K562 (cell line): ENCODE results near the gene OSBPL7. TPM values are rescaled to one million over a fixed set of nuclear protein-coding genes. Genes with fewer than 3 reads are reported as not detected.
A peak's percentile ranks its signal among the peaks of the same experiment; 100 is the strongest.

ENCODE experiments used
- CBX2 ChIP-seq: fragments of 200-600 bp; sonication (generic); IDR thresholded peaks from one replicate; pipeline ENCODE4 v1.6.1; 2012; ENCODE audit warnings: mild to moderate bottlenecking, low read length, inconsistent platforms; ENCODE audit not compliant: insufficient read depth, poor library complexity, severe bottlenecking
- CHD2 ChIP-seq: IDR thresholded peaks from 2 replicates; pipeline ENCODE4 v1.6.1; 2011; ENCODE audit warnings: low read depth, low read length
- FOXJ2 ChIP-seq: fragments of 200-800 bp; sonication (Bioruptor generic); IDR thresholded peaks from 2 replicates; pipeline ENCODE4 v1.6.1; 2016; ENCODE audit warnings: missing genetic modification characterization, missing compliant biosample characterization
- FOXJ3 ChIP-seq: sonication (generic); formaldehyde crosslinking; IDR thresholded peaks from 2 replicates; pipeline ENCODE4 v1.4.0; 2020; ENCODE audit warnings: mild to moderate bottlenecking, missing genetic modification reagents
- FOXM1 ChIP-seq, 2 experiments: fragments of 450-650 bp in 1 of 2; sonication (generic) in 1 of 2; formaldehyde crosslinking in 1 of 2; IDR thresholded peaks; 2 replicates each; pipeline versions ENCODE4 v1.6.1 to v1.9.0; 2017 to 2022; ENCODE audit warnings: low read depth in 2 of 2, mild to moderate bottlenecking in 2 of 2, missing genetic modification reagents in 1 of 2, moderate library complexity in 1 of 2
- GTF2E2 ChIP-seq: fragments of 200-800 bp; sonication (Bioruptor generic); IDR thresholded peaks from 2 replicates; pipeline ENCODE4 v1.6.1; 2016; ENCODE audit warnings: missing genetic modification characterization, missing compliant biosample characterization
- HMG20B ChIP-seq: fragments of 250-450 bp; sonication (Bioruptor Pico); IDR thresholded peaks from 2 replicates; pipeline ENCODE4 v1.5.0; 2021; ENCODE audit warnings: mild to moderate bottlenecking
- KDM1A ChIP-seq, 2 experiments: fragments of 450-650 bp; IDR thresholded peaks; 2 replicates each; pipeline ENCODE4 v1.6.1; 2016; ENCODE audit warnings: mild to moderate bottlenecking in 2 of 2
- MAFK ChIP-seq: IDR thresholded peaks from 2 replicates; pipeline ENCODE4 v1.6.1; 2011; ENCODE audit warnings: low read length, improper control_type of control experiment
- NCOA6 ChIP-seq: fragments of 450-650 bp; IDR thresholded peaks from 2 replicates; pipeline ENCODE4 v1.6.1; 2017; ENCODE audit warnings: mild to moderate bottlenecking
- NFATC3 ChIP-seq: fragments of 450-650 bp; IDR thresholded peaks from 2 replicates; pipeline ENCODE4 v1.6.1; 2017; ENCODE audit warnings: mild to moderate bottlenecking
- NFE2L1 ChIP-seq: fragments of 450-650 bp; IDR thresholded peaks from 2 replicates; pipeline ENCODE4 v1.6.1; 2016; ENCODE audit warnings: missing genetic modification characterization, low read depth, mild to moderate bottlenecking, missing compliant biosample characterization, moderate library complexity, borderline replicate concordance
- NFYB ChIP-seq: IDR thresholded peaks from 2 replicates; pipeline ENCODE4 v1.6.1; 2011; ENCODE audit warnings: mild to moderate bottlenecking, moderate library complexity; ENCODE audit not compliant: insufficient read length; ENCODE audit errors: extremely low read depth
- RBBP5 ChIP-seq: fragments of 200-600 bp; sonication (generic); IDR thresholded peaks from 2 replicates; pipeline ENCODE4 v1.6.1; 2012; ENCODE audit warnings: borderline replicate concordance, mild to moderate bottlenecking, low read length, control low read depth, inconsistent platforms; ENCODE audit not compliant: insufficient read depth, poor library complexity, severe bottlenecking
- ZFP30 ChIP-seq: fragments of 250-450 bp; sonication (Bioruptor Pico); IDR thresholded peaks from 2 replicates; pipeline ENCODE4 v1.8.0; 2022; ENCODE audit warnings: moderate library complexity, mild to moderate bottlenecking, inconsistent platforms, borderline replicate concordance
- ZFP36 ChIP-seq: fragments of 150-350 bp; IDR thresholded peaks from 2 replicates; pipeline ENCODE4 v1.6.1; 2018; ENCODE audit warnings: low read length, low read depth; ENCODE audit not compliant: partially characterized antibody
- ZNF324 ChIP-seq: fragments of 250-450 bp; sonication (Bioruptor Pico); IDR thresholded peaks from 2 replicates; pipeline ENCODE4 v1.4.0; 2020; ENCODE audit warnings: mild to moderate bottlenecking
- ZNF717 ChIP-seq: fragments of 250-450 bp; sonication (Bioruptor Pico); IDR thresholded peaks from 2 replicates; pipeline ENCODE4 v1.5.0; 2021
- ZNF785 ChIP-seq: fragments of 250-450 bp; sonication (Bioruptor Pico); IDR thresholded peaks from 2 replicates; pipeline ENCODE4 v1.4.0; 2020; ENCODE audit warnings: mild to moderate bottlenecking
- ZSCAN29 ChIP-seq: fragments of 450-650 bp; IDR thresholded peaks from 2 replicates; pipeline ENCODE4 v1.6.1; 2017
- polyA plus RNA-seq, 8 experiments: library from polyadenylated mRNA; depleted of rRNA in 4 of 8; stranded (reverse) in 5 of 8; unstranded in 3 of 8; fragments of >200 nt; fragmentation: Nextera tagmentation in 2 of 8; fragmentation: Illumina TruSeq in 1 of 8; extraction: Ambion mirVana in 2 of 8; extraction: Trizol in 1 of 8; gene quantifications; 2 replicates each; pipeline versions ENCODE4 v1.2.1 to v1.2.3, GENCODE V29; 2011 to 2014; ENCODE audit warnings: inconsistent platforms in 1 of 8, missing spikeins in 1 of 8
- total RNA-seq, 7 experiments: library from RNA; depleted of rRNA in 6 of 7; stranded (reverse); fragments of >200 nt in 6 of 7; fragmentation: Illumina TruSeq in 2 of 7; extraction: Trizol in 2 of 7; gene quantifications; 2 replicates each; pipeline versions ENCODE4 v1.2.1 to v1.2.3, GENCODE V29; 2011 to 2021; ENCODE audit warnings: low replicate concordance in 1 of 7
- TF ChIP-seq, protein P1 (sequence below): fragments of 250-450 bp; sonication (Bioruptor Pico); IDR thresholded peaks from 2 replicates; pipeline ENCODE4 v1.4.0; 2020
- TF ChIP-seq, protein P2 (sequence below), 3 experiments: IDR thresholded peaks in 2 of 3; conservative IDR thresholded peaks in 1 of 3; 2 replicates each; pipeline ENCODE4 v1.5.1; 2011 to 2012; ENCODE audit warnings: low read length in 3 of 3, mild to moderate bottlenecking in 3 of 3, control low read depth in 2 of 3, improper control_type of control experiment in 1 of 3, inconsistent platforms in 1 of 3, low read depth in 1 of 3, mixed read lengths in 1 of 3, moderate library complexity in 1 of 3; ENCODE audit not compliant: insufficient read depth in 2 of 3
- TF ChIP-seq, protein P3 (sequence below): fragments of 450-650 bp; formaldehyde crosslinking; IDR thresholded peaks from 2 replicates; pipeline ENCODE4 v1.4.0; 2020; ENCODE audit warnings: mild to moderate bottlenecking
- TF ChIP-seq, protein P4 (sequence below): fragments of 250-450 bp; sonication (Bioruptor Pico); IDR thresholded peaks from 2 replicates; pipeline ENCODE4 v1.6.1; 2021; ENCODE audit warnings: mild to moderate bottlenecking

OSBPL7 gene
- total and polyA plus RNA-seq, 9 of the 15 experiments (the other 6 are each of a cell fraction or from before 2014, with no cell fraction given), result 0.32 to 11.9 (median 5.8) TPM

DNA sequence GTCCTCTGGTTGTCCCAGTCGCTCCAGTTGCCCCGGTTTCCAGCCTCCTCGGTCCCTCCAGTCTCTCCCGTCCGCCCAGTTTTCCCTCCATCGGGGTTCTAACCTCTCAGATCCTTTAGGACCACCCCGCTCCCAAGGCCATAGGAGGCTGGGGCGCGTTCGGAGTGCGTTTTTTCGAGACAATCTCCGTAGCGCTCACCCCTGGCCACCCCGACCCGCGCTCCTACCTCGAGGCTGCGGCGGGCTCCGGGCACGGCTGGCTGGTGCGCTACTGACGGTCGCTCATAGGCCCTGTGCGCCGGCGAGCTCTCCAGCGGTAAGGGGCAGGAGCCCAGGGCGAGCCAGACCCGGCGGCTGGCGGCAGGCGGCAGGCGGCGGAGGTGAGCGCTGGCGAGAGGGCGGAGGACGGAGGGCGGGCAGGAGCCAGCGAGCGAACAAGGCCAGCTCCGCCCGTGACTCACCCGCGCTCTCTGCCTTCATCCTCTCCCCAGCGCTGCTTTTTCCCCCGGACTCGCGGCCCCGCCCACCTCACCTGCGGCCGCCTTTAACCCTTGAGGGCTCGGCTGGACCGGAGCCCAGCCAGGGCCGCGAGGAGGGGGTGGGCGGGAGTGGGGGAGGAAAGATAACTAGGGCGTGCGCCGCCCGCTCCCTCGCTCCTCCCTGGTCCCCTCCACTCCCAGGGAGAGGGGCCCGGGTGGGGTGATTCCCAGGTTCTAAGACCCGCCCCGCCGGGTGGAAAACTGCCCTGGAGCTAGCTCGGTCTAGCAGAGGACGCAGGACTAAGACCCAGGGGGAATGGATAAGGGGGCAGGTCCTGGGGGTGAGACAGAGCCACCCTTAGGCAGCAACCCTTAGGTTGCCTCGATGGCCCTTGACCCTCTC, 29.3 kb upstream of the OSBPL7 start, which contains the start of gene SP6 (continued):
- TF ChIP-seq, protein P1, sequence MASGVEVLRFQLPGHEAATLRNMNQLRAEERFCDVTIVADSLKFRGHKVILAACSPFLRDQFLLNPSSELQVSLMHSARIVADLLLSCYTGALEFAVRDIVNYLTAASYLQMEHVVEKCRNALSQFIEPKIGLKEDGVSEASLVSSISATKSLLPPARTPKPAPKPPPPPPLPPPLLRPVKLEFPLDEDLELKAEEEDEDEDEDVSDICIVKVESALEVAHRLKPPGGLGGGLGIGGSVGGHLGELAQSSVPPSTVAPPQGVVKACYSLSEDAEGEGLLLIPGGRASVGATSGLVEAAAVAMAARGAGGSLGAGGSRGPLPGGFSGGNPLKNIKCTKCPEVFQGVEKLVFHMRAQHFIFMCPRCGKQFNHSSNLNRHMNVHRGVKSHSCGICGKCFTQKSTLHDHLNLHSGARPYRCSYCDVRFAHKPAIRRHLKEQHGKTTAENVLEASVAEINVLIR, result no peak
- TF ChIP-seq ZNF785 (CRISPR knock-in tag), result no peak
- TF ChIP-seq ZFP30 (CRISPR knock-in tag), result no peak
- TF ChIP-seq, protein P2, sequence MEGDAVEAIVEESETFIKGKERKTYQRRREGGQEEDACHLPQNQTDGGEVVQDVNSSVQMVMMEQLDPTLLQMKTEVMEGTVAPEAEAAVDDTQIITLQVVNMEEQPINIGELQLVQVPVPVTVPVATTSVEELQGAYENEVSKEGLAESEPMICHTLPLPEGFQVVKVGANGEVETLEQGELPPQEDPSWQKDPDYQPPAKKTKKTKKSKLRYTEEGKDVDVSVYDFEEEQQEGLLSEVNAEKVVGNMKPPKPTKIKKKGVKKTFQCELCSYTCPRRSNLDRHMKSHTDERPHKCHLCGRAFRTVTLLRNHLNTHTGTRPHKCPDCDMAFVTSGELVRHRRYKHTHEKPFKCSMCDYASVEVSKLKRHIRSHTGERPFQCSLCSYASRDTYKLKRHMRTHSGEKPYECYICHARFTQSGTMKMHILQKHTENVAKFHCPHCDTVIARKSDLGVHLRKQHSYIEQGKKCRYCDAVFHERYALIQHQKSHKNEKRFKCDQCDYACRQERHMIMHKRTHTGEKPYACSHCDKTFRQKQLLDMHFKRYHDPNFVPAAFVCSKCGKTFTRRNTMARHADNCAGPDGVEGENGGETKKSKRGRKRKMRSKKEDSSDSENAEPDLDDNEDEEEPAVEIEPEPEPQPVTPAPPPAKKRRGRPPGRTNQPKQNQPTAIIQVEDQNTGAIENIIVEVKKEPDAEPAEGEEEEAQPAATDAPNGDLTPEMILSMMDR (IDR thresholded peaks at IDR 0.05 in 2 of 3, conservative IDR thresholded peaks at IDR 0.05 in 1 of 3; ENCODE audit: insufficient read depth in 2 of 3, low read depth in 1 of 3, low read length in 3 of 3), result peak in 2 of 3 experiments; percentile 26 to 41; a peak in 3 of 6 replicates
- TF ChIP-seq NCOA6, result no peak
- no peak for TF ChIP-seq ZSCAN29
- no peak for TF ChIP-seq CHD2
- TF ChIP-seq NFYB, result no peak
- peak; percentile 52; the same call in 1 of the 2 replicates for TF ChIP-seq GTF2E2 (tag)
- TF ChIP-seq NFE2L1, result no peak
- TF ChIP-seq ZFP36, result no peak
- TF ChIP-seq CBX2, result no peak
- TF ChIP-seq FOXJ3, result no peak
- no peak for TF ChIP-seq FOXM1 (IDR thresholded peaks at IDR 0.05; ENCODE audit: low read depth)
- no peak for TF ChIP-seq FOXM1 (CRISPR knock-in tag; IDR thresholded peaks at IDR 0.05; ENCODE audit: low read depth)
- TF ChIP-seq NFATC3, result no peak
- TF ChIP-seq, protein P3, sequence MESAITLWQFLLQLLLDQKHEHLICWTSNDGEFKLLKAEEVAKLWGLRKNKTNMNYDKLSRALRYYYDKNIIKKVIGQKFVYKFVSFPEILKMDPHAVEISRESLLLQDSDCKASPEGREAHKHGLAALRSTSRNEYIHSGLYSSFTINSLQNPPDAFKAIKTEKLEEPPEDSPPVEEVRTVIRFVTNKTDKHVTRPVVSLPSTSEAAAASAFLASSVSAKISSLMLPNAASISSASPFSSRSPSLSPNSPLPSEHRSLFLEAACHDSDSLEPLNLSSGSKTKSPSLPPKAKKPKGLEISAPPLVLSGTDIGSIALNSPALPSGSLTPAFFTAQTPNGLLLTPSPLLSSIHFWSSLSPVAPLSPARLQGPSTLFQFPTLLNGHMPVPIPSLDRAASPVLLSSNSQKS, result no peak
- TF ChIP-seq, protein P4, sequence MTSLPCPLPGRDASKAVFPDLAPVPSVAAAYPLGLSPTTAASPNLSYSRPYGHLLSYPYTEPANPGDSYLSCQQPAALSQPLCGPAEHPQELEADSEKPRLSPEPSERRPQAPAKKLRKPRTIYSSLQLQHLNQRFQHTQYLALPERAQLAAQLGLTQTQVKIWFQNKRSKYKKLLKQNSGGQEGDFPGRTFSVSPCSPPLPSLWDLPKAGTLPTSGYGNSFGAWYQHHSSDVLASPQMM (CRISPR knock-in tag), result no peak
- TF ChIP-seq KDM1A (IDR thresholded peaks at IDR 0.05), result 0 out of 4 replicates have a peak, but pooled peaks of 1 of the 2 experiments have one; percentile 18
- TF ChIP-seq ZNF324, result no peak
- peak; percentile 48 for TF ChIP-seq RBBP5
- TF ChIP-seq ZNF717 (CRISPR knock-in tag), result no peak
- TF ChIP-seq HMG20B (CRISPR knock-in tag), result no peak
- TF ChIP-seq MAFK, result no peak
- TF ChIP-seq FOXJ2 (tag), result no peak
